Gastrocnemius medialis (tissue), 4 donors: ENCODE results near the gene HOXB8.

Source experiments
- CTCF ChIP-seq, 5 experiments: fragments of 450-650 bp in 3 of 5; fragments of 200-600 bp in 2 of 5; sonication (generic) in 2 of 5; IDR thresholded peaks in 4 of 5; conservative IDR thresholded peaks in 1 of 5; 1 replicate in 4 of 5; 2 replicates in 1 of 5; pipeline ENCODE4 v1.5.1; 2016 to 2019; ENCODE audit warnings: antibody characterized with exemption in 5 of 5, mild to moderate bottlenecking in 3 of 5, moderate library complexity in 3 of 5
- POLR2A ChIP-seq, 2 donors: fragments of 450-650 bp; IDR thresholded peaks; one replicate each; pipeline ENCODE4 v1.6.1; 2017; ENCODE audit warnings: antibody characterized with exemption in 2 of 2, mild to moderate bottlenecking in 2 of 2, moderate library complexity in 2 of 2

GRCh38 chr17:48633266-48633677 is 18.2 kb upstream of the HOXB8 start:
- TF ChIP-seq CTCF (IDR thresholded peaks at IDR 0.05 in 4 of 5, conservative IDR thresholded peaks at IDR 0.05 in 1 of 5): no peak
- no peak for TF ChIP-seq POLR2A (IDR thresholded peaks at IDR 0.05)
